Activated CD4-positive, CD25-positive, alpha-beta regulatory T cell treated with anti-CD3 and anti-CD28 coated beads, Interleukin-2, amount 50 U/mL, for 16 hours (primary cell): ENCODE data around the gene TUBA8.

ENCODE experiments used
- DNase-seq: peaks from one replicate; pipeline ENCODE4 v3.0.0-alpha.2; 2020; ENCODE audit warnings: low read depth, low spot score

TUBA8 gene

GRCh38 chr22:18077087-18077638 is 33.4 kb upstream of the TUBA8 start:
- DNase-seq: no peak

DNA sequence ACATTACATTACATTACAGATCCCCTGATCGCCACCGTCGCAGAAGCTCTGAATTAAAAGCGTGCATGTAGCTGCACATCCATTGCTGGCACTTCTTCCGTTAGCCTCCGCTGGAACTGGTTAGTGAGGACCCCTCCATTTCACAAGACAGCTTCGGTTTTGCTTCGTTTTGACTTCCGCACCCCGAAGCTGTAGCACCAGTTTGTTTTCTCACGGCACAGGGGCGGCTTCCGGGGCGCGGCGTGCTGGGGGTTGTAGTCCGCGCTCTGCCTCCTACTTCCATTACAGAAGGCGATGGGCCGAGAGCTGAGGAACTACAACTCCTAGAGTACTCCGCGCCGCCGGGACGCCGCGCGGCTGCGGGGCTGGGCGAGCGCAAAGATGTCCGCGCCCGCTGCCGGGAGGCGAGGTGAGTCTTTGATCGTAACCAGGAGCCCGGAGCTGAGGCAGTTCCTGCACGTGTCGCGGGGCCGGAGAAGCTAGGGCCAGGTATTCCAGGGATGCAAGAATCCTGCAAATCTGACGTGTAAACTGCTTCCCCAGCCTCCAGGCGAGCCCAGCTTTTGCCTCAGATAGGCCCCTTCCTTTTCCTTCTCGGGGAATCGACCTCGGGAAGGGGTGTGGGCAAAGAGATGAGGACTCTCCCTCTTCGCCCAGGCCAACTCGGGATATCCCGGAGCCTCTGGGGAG is 32.8 kb upstream of the TUBA8 start, which contains the start of gene PEX26:
Gene PEX26, plus strand, starts transcription at position 352 of the 690 bp plus-strand sequence. CDS start 387 bp downstream, outside the sequence.
- DNase-seq: peak; percentile 94

GRCh38 chr22:18078329-18079041 is 32.1 kb upstream of the TUBA8 start:
- DNase-seq: no peak

- no peak for DNase-seq
These were observed 30.8 kb upstream of the TUBA8 start for GRCh38 chr22:18079706-18080233.

DNA sequence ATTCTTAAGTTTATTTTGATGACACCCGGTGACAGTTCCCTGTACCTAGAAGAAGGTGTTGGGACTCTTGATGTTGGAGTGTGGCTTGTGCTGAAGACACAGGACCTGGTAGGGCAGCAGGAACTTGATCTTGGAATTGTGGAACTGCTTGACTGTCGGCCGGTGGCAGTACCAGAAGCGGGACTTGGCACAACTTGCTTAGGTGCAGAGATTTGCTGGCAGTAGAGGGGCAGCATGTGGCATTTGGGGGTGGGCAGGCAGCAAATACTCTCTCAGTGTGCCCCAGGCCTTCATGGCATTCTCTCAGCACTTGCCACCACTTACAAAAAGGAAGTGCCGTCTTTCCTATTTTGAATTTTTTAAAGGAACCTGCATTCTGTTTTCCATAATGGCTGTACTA is 29.2 kb upstream of the TUBA8 start:
- DNase-seq: no peak

DNA sequence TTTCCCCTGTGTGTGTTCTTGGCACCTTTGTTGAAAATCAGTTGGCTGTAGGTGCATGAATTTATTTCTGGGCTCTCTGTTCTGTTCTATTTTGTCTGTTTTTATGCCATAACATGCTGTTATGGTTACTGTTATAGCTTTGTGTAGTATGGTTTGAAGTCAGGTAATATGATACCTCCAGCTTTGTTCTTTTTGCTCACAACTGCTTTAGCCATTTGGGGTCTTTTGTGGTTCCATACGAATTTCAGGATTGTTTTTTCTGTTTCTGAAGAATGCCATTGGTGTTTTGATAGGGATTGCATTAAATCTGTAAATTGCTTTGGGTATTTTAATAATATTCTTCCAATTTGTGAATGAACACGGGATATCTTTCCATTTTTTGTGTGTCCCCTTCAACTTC is 28.1 kb upstream of the TUBA8 start:
- no peak for DNase-seq

DNA sequence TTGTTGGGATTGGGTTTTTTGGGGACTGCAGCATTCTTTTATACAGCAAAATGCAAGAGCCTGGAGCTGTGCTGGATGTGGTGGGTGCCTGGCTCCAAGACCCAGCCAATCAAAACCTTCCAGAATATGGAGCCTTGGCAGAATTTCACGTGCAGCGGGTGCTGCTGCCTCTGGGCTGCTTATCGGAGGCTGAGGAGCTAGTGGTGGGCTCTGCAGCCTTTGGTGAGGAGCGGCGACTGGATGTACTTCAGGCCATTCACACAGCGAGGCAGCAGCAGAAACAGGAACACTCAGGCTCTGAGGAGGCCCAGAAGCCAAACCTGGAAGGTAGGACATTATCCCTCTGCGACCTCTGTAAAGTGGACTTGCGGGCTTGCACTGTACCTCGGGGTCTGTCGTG is 27.2 kb upstream of the TUBA8 start:
- no peak for DNase-seq

GRCh38 chr22:18085188-18085587 is 25.4 kb upstream of the TUBA8 start:
- no peak for DNase-seq

GRCh38 chr22:18087350-18087855 is 23.2 kb upstream of the TUBA8 start:
- DNase-seq: no peak

DNA sequence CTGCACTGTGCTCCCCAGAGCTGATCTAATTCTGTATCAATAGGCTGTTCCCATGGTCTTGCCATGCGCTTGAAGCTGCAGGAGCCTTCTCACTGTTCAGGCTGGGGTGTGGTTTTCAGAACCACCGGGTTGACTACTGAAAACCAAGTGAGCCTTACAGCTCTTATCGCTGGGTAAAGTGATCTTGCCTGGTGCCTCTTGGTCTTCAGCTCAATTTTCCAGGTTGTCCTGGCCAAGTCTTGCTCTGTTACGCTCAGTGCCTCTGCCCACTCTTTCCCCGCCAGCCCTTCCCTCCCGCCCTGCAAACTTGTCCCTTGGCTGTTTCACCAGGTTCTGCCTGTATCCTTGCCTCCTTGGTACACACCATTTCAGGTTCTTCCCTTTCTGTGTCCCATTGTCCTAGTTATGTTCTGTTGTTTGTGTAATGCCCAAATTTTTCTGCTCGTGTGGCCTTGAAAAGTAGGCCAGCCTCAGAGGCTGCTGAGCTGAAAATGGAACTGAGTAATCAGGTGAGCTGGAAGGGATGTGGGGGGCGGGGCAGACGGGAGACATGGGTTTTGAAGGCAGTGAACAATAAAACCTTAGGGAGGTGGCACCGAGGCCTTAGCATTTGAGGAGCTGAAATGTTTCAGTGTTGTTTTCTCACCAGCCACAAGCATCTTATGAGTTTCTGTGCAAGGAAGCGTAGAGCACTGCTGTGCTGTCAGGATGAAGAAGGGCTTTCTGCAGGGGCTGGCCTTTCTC is 21.6 kb upstream of the TUBA8 start:
- DNase-seq: no peak

- DNase-seq: no peak
These were observed 20.3 kb upstream of the TUBA8 start for GRCh38 chr22:18090286-18090685.

- no peak for DNase-seq
These were observed 19.1 kb upstream of the TUBA8 start for GRCh38 chr22:18091478-18091877.

GRCh38 chr22:18091916-18092526 is 18.6 kb upstream of the TUBA8 start:
- DNase-seq: no peak

DNA sequence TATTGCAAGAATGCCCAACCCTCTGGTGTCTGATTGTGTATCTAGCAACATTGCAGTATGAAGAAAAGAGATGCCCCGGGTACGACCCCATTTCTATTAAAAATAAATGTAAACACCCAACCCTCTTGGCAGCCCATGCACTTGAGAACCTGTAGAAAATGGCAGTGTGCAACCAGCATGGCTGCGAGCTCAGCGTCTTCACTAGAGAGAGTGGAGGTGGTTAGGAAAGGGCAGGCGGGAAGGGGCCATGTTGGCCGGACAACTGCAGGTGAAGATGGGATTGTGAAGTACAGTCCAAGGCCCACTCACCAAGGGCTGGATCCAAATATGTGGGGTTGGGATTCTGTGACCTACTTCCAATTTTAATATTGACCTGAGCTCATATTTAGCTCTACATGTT is 16.9 kb upstream of the TUBA8 start:
- DNase-seq: no peak

DNA sequence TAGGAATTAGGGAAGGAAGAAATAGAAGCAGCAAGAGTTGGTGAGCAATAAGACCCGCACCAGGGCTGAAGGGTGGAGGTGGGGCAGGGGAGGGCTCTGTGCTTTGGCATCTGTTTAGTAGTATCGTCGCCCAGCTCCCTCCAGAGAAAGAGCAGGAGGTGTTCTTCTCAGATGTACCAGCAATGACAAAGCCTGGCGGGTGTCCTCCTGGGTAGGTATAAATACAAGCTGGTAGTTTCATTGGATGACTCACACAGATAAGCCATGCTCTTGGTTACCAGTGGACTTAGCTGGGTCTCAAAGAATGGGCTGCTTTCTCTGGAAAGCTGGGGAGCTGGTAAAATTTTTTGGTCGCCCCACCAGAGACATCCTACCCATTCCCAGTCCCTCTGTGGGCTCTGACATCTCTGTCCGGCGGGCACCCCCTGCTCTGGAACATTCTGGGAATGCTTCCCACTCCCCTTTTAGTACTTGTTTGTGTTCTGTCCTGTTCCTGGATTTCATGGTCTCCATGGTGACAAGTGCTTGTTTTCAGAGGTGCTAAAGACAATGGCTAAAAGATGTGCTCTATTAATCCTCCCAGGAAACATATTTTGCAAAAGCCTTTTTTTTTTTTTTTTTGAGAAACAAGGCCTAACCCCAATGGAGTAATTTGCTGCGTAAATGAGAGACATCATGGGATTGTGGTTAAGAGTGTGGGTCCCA is 15.4 kb upstream of the TUBA8 start:
- DNase-seq: no peak

GRCh38 chr22:18096823-18097222 is 13.8 kb upstream of the TUBA8 start:
- no peak for DNase-seq

DNA sequence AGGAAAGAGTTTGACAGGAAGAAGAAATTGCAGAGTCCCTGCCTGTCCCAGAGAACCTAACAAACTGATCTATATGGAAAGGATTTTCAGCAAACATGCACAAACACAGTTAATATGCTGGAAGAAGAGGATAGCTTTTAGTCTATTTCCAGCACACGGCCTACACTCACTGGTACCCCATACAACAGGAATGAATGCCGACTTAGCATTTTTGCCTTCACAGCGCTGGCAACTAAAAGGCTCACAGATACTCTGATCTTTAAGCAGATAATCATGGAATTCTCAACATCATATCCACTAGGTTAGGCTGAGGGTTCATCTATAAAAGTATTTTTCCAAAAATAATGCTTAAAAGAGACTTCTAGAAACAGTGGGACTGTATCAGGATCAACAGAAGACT is 9.8 kb upstream of the TUBA8 start:
- no peak for DNase-seq

- no peak for DNase-seq
These were observed 9.1 kb upstream of the TUBA8 start for GRCh38 chr22:18101536-18101935.

- DNase-seq: no peak
These were observed 6.9 kb upstream of the TUBA8 start for GRCh38 chr22:18103527-18104269.

DNA sequence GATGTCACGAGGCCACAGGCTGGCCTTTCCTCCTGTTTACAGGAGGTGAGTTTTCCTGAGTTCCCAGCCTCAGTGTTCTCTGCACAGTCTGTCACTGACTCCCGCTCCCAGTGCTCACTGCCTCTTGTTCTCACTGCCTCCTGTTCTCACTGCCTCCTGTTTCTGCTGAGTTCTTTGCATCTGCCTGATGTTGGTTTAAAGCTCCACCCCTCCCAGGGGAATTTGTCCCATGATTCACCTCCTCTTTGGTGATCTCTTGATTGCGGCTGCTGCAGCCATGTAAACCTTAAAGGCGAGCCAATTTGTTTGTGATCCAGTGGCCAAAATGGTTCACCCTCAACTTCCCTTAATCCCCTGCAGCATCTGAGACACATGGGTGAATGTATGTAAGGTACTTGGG is 6.0 kb upstream of the TUBA8 start:
- DNase-seq: no peak
